GM12864 (cell line): ENCODE results near the gene SLC48A1.

ENCODE experiments used
- DNase-seq: peaks from one replicate; pipeline ENCODE4 v3.0.0-alpha.2; 2011; ENCODE audit warnings: low read depth
- H3K4me3 ChIP-seq: 2 replicates; pipeline ENCODE4 v1.5.1; 2011; ENCODE audit warnings: mild to moderate bottlenecking, low read depth, low read length, control low read depth
- CTCF ChIP-seq: IDR thresholded peaks from 2 replicates; pipeline ENCODE4 v1.5.1; 2011; ENCODE audit warnings: low read depth, mild to moderate bottlenecking, moderate library complexity, low read length, control low read depth, inconsistent platforms; ENCODE audit errors: missing control alignments

SLC48A1 gene

GRCh38 chr12:47787596-47788319 is 14.7 kb downstream of the SLC48A1 start:
- DNase-seq, result no peak
- no peak for TF ChIP-seq CTCF
- no peak overlapping the region for H3K4me3 ChIP-seq

GRCh38 chr12:47789141-47789540 is 16.1 kb downstream of the SLC48A1 start:
- no peak overlapping the region for H3K4me3 ChIP-seq
- no peak for DNase-seq
- TF ChIP-seq CTCF, result no peak

- no peak overlapping the region for H3K4me3 ChIP-seq
- DNase-seq, result no peak
- TF ChIP-seq CTCF, result no peak
Observed at GRCh38 chr12:47789712-47790489, 16.9 kb downstream of the SLC48A1 start.

- no peak overlapping the region for H3K4me3 ChIP-seq
- no peak for DNase-seq
- no peak for TF ChIP-seq CTCF
Observed at GRCh38 chr12:47790676-47791350, 17.8 kb downstream of the SLC48A1 start.

- no peak overlapping the region for H3K4me3 ChIP-seq
- DNase-seq, result no peak
- no peak for TF ChIP-seq CTCF
Observed at GRCh38 chr12:47791351-47791746, 18.3 kb downstream of the SLC48A1 start.

- no peak overlapping the region for H3K4me3 ChIP-seq
- DNase-seq, result no peak
- TF ChIP-seq CTCF, result no peak
Observed at GRCh38 chr12:47791874-47792273, 18.8 kb downstream of the SLC48A1 start.
